Hematopoietic multipotent progenitor cell (in vitro differentiated cells): ENCODE results near the gene C16orf46. TPM values are rescaled to one million over a fixed set of nuclear protein-coding genes. Genes with fewer than 3 reads are reported as not detected.
A peak's percentile ranks its signal among the peaks of the same experiment; 100 is the strongest.
"Not testable (repeated sequence)": the region's sequence is repeated elsewhere in the genome, so short reads cannot be mapped to it uniquely, and the experiment has no call there.

Source experiments
- DNase-seq, 3 donors: peaks; one replicate each; pipeline ENCODE4 v3.0.0-alpha.2; 2011 to 2015; ENCODE audit warnings: low read depth in 2 of 3, low spot score in 2 of 3
- total RNA-seq: library from RNA; depleted of rRNA; stranded (reverse); fragments of >200 nt; gene quantifications from one replicate; pipeline ENCODE4 v1.2.3, GENCODE V29; 2012

Gene C16orf46, protein sequence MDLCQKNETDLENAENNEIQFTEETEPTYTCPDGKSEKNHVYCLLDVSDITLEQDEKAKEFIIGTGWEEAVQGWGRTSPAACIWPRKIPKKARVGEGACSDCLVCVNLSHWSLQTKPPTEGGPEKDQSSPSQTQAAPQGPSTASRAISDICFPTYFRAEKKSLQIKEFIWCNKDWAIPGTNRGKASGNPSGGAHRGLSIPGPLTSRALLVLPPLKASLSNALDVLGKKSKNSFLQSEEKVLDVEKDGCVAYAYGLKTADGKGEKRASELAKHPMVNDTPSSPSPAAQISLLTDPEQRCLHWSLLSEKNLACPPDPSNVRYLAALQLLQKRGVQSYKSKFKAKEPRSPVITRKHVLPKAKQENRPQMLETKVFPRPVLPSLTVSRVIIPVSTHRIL
- total RNA-seq = 1.9 TPM

DNA sequence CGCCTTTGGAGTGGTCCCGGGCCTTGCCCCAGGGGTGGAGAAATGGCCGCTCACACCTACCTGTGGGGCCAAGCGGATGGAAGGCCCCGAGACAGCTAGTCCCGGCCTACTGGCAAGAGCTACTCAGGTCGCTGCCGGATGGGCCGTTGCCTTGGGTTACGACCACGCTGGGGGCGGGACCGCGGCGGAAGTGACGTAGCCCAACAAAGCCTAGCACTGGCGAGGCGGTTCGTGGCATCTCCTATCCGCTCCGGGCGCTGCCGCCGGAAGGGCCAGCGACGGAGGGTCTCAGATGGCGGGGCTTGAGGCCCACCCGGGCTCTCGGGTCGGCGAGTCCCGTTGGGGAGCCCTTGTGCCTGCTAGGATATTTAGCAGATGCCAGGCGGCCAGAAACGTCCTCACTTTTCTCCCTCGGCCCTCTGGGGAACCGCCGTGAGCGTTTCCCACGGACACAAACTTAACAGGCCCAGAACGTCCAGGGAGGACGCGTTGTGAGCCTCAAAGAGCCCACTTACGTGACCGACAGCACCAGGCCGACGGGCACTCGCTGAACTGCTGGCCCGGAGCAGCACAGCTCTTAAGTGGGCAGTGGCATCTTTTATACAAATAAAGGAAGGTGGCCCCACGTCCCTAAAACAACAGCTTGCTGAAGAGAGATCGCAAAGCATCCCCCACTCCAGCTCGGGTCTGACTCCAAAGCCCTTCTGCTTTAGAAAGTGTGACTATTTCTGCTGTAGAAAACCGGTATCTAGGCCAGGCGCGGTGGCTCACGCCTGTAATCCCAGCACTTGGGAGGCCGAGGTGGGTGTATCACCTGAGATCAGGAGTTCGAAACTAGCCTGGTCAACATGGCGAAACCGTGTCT is at the start of gene C16orf46:
TSS of gene C16orf46 (minus strand) at position 163 of the 865 bp plus-strand sequence. CDS start 13,283 bp downstream, outside the sequence.
- peak in 2 of 3 donors; percentile 95 to 96 for DNase-seq

DNA sequence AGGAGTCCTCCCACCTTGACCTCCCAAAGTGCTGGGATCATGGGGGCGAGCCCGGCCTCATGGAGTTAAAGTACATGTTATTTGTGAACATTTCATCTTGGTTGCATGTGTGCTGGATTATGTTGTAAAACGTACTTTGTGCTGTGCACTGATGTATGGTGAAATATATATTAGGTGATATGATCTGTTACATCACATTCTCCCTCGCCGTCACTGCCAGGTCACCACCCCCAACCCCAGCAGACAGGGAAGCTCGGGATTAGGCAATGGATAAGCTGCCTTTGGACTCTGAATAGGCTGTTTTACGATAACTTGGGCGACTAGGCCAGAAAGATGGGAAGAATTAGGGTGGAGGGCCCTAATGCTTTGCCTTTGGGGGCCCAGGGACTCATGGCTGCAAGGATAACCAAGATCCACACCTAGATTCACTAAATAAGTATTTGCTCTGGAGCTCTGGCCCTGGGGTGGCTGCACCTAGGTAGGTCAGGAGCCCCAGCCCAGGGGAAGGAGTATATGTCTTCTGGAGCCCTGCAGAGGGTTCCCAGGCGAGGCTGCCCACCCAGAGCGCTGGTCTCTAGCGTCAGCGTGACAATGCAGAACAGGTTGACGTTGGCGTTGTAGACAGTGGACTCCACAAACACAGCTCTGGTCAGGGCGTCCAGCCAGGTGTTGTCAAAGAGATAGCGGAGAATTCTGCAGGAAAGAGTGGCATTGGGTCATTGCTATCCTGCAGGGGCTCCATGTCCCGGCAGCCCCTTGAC is 46.2 kb upstream of the C16orf46 start:
- DNase-seq = no peak

DNA sequence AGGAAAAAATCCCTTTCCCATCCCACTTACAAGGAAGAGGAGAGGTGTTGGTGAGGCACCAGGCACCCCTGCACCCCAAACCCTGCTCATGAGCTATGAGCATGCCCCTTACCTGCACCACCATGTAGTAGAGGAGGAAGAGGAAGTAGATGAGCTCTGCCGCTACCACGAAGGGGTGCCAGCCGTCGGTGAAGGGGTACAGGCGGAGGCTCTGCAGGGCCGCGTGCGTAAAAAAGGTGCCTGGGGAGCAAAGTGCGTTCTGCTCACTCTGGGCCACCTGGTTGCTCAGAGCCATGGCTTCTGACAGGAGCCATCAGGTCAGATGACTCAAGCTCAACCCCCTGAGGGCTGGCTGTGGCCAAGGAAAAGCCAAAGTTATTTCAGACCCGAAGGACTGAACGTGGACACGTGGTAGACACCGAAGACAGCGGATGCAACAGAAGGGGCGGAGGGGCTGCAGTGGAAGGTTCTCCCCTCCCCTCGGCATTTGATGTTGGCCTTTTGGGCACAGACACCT is 44.5 kb upstream of the C16orf46 start:
- DNase-seq = no peak

DNA sequence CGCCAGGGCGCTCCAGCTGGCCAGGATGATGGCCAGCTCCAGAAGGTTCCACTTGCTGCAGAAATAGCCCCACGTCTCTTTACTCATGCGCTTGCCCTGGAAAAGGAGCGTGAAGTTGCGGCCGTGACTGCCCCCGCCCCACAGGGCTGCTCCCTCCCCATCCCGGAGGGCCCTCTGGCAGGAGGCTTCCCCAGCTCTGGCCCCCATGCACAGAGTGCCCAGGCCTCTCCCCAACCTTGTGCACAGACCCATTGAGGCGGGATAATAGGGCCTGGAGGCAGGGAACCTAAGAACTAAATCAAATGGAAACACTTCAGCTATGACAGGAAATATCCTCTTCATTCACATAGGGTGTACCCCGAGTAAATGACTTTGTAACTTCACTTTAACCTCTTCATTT is 40.4 kb upstream of the C16orf46 start:
- no peak for DNase-seq

DNA sequence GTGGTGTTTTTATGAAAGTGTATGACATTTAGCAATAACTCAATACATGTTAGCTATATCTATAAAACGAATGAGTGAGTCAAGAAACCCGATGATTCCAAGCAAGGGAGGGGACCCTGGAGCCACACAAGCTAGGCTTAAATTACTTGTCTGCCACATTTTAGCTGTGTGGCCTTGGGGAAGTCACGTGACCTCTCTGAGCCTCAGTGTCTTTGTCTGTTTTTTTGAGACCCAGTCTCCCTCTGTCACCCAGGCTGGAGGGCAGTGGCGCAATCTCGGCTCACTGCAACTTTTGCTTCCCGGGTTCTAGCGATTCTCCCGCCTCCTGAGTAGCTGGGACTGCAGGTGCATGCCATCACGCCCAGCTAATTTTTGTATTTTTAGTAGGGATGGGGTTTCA is 39.2 kb upstream of the C16orf46 start:
- DNase-seq = no peak

DNA sequence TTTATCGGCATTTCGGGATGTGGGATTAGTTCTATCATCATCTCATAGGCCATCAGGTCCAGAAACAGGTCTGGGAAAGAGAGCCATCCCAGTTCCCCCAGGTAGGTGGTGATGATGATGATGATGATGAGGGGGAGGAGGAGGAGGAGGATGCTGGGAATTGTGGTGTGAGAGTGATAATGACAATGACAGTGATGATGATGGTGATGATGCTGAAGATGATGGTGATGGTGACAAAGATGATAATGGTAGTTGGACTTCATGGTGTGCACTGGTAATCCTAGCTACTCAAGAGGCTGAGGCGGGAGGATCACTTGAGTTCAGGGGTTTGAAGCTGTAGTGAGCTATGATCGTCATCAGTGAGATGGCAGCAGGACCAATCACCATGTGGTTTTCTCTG is 35.4 kb upstream of the C16orf46 start:
- no peak for DNase-seq

DNA sequence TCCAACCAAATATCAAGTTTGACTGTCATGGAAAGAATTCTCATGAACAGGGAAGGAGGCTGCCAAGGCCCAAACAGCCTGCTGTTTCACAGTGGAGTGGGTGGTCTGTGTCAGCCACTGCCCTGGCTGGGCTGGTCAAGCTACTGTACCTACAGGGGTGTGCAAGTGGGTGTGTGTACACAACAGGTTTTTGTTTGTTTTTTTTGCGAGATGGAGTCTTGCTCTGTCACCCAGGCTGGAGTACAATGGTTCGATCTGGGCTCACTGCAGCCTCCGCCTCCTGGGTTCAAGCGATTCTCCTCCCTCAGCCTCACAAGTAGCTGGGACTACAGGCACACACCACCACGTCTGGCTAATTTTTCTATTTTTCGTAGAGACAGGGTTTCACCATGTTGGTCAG is 32.2 kb upstream of the C16orf46 start:
- not testable (repeated sequence) for DNase-seq

DNA sequence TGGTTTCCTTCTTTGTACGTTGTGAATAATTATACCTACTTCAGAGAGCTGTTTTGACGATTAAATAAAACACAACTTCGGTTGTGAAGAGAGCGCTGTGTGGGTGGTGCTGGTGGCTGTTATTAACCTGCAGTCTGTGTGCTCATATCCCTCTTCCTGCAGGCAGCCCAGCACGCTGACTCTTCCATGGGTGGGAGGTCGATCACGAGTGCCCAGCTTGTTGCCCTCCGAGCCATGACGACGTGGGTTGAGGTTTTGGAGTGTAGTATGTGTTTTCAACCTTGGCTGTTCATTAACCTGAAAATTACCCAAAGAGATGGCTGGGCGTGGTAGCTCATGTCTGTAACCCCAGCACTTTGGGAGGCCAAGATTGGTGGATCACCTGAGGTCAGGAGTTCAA is 30.5 kb upstream of the C16orf46 start:
- DNase-seq = no peak

DNA sequence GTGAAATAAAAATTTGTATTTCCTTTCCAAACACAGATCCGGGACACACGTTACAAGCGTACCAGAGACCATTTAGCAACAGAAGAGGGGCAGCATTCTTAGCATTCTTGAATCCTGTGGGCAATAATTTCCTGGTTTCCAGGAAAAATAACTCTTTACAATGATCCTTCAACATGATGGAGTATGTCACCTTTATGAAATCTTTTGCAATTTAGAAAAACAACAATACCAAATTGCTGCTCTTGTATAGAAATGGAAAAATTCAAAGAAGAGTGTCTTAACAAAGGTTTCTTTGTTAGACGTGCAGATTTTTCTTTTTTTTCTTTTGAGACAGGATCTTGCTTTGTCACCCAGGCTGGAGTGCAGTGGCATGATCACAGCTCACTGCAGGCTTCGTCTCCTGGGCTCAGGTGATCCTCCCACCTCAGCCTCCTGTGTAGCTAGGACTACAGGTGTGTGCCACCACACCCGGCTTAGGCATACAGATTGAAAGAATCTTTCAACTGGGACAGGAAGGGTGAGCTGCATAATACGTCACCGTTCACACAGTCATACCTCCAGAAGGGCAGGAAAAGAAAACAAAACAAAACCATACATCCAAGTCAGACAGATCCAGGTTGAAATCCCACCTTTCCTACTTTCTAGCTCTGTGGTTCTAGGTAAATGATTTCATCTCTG is 29.9 kb upstream of the C16orf46 start:
- DNase-seq = no peak

DNA sequence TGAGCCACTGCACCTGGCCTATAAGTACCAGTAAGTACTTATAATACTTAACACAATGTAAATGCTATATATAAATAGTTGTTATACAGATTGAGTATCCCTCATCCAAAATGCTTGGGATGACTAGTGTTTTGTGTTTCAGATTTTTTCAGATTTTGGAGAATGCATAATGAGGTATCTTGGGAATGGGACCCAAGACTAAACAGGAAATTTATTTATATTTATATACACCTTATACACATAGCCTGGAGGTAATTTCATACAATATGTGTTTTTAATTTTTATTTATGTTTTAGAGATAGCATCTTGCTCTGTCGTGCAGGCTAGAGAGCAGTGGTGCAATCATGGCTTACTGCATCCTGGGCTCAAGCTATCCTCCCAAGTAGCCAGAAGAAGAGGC is 28.9 kb upstream of the C16orf46 start:
- no peak for DNase-seq

DNA sequence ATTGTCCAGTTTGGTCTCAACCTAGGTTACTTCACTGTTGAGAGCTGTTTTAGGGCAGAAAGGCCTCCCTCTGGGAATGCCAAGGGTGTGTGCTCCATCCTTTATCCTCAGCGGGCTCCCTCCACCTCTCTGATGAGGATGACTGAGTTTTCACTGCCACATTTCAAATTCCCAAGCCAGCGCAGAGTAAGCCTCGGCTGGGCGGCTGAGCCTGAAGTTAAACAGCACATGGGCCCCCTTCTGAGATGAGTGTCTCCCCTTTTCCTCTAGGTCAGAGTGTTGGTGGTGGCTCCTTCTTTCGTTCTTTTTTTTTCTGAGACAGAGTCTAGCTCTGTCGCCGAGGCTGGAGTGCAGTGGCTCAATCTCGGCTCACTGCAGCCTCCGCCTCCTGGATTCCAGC is 24.7 kb upstream of the C16orf46 start:
- DNase-seq = no peak

DNA sequence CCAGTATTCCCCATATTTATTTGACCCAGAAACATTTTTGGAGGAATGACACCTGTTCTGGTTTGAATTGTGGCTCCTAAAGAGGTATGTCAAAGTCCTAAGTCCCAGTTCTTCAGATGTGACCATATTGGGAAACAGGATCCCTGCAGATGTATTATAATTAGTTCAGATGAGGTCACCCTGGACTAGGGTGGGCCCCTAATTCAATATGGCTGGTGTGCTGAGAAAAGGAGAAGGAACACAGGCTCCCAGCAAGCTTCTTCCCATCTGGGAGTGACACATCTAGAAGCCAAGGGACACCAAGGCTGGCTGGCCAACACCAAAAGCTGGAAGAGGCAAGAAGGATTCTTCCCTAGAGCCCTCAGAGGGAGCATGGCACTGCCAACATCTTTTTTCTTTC is 22.9 kb upstream of the C16orf46 start:
- DNase-seq = no peak

DNA sequence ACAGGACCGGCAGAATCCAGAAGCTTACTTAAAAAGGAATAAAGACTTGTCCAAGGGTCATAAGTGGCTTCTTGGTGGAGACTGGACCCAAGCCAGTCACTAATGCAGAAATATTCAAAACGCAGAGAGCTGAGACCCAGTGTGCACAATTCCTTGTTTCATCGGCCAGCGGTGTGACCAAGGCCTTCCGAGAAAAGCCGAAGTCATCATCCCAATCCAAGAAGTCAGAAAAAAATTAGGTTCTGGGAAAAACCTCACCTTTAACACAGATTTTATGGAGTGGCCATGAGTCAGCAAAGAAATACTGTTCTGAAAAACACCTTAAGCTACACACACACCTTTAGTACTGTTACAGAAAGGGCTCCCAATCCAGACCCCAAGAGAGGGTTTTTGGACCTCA is 20.2 kb upstream of the C16orf46 start:
- no peak for DNase-seq

DNA sequence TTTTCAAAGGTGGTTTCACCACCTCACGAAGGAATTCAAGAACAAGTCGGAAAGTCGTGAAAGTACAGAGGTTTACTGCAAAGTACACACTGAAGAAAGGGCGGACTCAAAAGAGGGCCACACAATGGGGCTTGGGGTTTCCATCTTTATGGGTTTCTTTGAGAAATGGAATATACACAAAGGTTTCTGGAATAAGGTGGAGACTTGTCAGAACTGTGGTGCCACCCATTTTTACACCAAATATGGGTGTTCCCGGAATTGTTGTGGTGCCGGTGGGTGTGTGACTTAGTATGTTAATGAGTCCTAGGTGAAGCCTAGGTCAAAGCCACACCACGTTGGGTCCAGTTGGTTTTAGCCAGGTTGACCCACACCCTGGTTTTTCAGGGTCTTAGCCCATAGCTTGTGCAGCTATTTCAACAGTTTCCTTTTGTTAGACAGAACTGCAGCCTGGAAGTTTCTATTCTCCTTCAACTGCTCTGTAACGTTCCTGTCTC is 19.7 kb upstream of the C16orf46 start:
- no peak for DNase-seq

DNA sequence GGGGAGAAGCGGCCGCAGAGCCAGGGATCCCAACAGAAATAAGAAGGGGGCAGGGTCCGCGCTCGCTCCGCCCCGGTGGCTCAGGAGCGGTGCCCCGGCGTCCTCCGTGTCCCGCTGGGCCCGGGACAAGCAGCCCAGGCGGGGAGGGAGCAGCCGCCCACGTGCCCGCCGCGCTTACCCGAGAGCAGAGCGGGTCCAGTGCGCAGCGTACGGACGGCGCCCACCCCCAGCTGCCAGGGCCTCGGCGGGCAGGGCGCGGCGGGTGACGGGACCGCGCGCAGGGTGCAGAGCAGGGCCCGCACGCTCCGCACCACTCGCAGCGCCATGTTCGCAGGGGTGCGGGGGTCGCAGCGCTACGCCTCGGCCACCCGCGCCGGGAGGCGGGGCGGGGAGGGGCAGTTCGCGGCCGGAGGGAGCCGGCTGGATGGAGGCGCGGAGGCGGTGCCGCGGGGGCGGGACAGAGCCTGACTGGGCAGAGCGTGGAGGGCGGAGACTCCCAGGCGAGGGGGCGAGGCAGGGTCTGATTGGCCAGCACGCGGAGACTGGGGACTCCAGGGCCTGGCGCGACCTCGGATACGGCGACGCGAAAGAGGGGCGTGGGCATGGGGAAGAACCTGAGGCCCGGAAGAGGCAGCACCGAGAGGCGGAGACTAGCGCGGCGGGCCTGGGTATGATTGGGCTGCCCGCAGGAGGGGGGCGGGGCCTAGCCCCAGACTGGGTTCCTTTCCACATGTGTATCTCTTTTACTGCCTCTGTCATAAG is 19.1 kb upstream of the C16orf46 start, which contains the start of gene GCSH:
TSS of gene GCSH (minus strand) at position 443 of the 762 bp plus-strand sequence. CDS start at position 326, 117 bp downstream.
- DNase-seq = peak; percentile 92 to 99 (median 99)

DNA sequence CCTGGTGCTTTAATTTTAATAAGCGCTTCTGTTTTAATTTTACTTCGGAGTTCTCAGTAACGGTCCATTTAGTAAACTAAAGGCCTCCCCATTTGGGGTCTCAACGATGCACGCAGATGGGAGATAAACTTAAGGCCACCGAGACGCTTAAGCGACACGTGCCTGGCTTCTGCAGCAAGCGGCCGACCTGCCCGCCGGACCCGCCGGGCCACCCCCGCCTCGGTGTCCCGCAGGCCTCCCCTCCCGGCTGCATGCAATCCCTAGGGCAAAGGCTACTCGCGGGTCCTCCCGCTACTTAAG is 18.6 kb upstream of the C16orf46 start:
- DNase-seq = no peak

DNA sequence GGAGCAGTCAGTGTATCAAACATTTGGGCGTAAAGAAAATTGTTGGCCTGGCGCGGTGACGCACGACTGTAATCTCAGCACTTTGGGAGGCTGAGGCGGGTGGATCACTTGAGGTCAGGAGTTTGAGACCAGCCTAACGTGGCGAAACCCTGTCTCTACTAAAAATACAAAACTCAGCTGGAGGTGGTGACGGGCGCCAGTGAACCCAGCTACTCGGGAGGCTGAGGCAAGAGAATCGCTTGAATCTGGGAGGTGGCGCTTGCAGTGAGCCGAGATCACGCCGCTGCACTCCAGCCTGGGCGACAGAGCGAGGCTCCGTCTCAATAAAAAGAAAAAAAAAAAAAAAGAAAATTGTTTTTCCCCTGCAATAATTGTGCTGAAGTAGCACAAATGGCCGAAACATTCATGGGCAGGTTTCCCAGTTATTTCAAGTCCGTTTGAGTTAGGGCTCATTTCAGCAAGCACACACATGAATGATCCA is 17.8 kb upstream of the C16orf46 start:
- DNase-seq = no peak

DNA sequence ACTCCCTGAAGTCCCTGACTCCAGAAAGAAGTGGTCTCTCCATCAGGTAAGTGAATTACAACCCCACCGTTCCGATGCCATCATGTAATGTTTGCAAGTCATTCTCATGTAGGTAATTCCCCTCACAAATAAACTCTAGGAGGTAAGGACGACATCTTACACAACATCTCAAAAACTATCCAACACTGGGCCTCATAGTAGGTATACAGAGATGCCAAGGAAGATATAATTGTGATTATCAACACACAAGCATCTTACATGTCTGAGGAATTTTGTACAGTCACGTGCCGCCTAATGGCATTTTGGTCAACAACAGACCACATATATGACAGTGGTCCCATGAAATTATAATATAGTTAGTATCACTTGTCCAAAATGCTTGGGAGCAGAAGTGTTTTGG is 11.8 kb upstream of the C16orf46 start:
- DNase-seq = no peak

DNA sequence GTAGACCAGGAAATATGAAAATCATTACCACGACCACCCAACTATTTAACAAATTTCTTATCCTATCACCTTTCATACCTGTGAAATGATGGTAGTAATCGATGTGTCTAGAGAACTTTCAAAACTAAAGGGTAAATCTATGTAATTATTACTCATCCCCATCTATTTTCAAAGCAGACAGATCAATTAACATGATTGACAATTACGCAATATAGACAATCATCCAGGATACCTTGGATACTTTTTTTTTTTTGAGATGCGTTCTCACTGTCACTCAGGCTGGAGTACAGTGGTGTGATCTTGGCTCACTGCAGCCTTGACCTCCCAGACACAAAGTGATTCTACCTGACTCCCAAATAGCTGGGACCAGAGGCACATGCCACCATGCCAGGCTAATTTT is 4.0 kb upstream of the C16orf46 start:
- DNase-seq = no peak
